IPS-NIHi7 (cell line): ENCODE results near the gene STARD13.

Experiments
- DNase-seq: peaks from one replicate; pipeline ENCODE4 v3.0.0; 2012; ENCODE audit warnings: mixed read lengths; ENCODE audit errors: extremely low spot score

The STARD13 gene

GRCh38 chr13:33201659-33202058, 83.9 kb downstream of the STARD13 start:
- no peak for DNase-seq

- DNase-seq, result no peak
Observed at GRCh38 chr13:33199289-33199850, 86.2 kb downstream of the STARD13 start.

GRCh38 chr13:33197541-33197971, 88.0 kb downstream of the STARD13 start:
- no peak for DNase-seq

GRCh38 chr13:33196767-33197166, 88.8 kb downstream of the STARD13 start:
- no peak for DNase-seq

- DNase-seq, result no peak
Observed at GRCh38 chr13:33195693-33196464, 89.7 kb downstream of the STARD13 start.

- no peak for DNase-seq
Observed at GRCh38 chr13:33194820-33195692, 90.5 kb downstream of the STARD13 start.

- DNase-seq, result no peak
Observed at GRCh38 chr13:33193428-33193974, 92.1 kb downstream of the STARD13 start.

GRCh38 chr13:33191425-33192210, 93.9 kb downstream of the STARD13 start:
- DNase-seq, result no peak

- no peak for DNase-seq
Observed at GRCh38 chr13:33189470-33189869, 96.1 kb downstream of the STARD13 start.

GRCh38 chr13:33188093-33188882, 97.3 kb downstream of the STARD13 start:
- no peak for DNase-seq

- DNase-seq, result peak; percentile 20
Observed at GRCh38 chr13:33186861-33187291, 98.7 kb downstream of the STARD13 start.

- no peak for DNase-seq
Observed at GRCh38 chr13:33185853-33186252, 99.7 kb downstream of the STARD13 start.

- DNase-seq, result no peak
Observed at GRCh38 chr13:33184530-33184929, 101.0 kb downstream of the STARD13 start.

- no peak for DNase-seq
Observed at GRCh38 chr13:33184112-33184490, 101.5 kb downstream of the STARD13 start.

- no peak for DNase-seq
Observed at GRCh38 chr13:33183431-33184111, 102.0 kb downstream of the STARD13 start.

GRCh38 chr13:33182729-33183128, 102.8 kb downstream of the STARD13 start:
- DNase-seq, result no peak

GRCh38 chr13:33181264-33181663, 104.3 kb downstream of the STARD13 start:
- no peak for DNase-seq

GRCh38 chr13:33180122-33180804, 105.3 kb downstream of the STARD13 start:
- no peak for DNase-seq

- DNase-seq, result no peak
Observed at GRCh38 chr13:33179463-33179862, 106.1 kb downstream of the STARD13 start.
